Smooth muscle cell (in vitro differentiated cells): ENCODE results near the gene NNMT. TPM values are rescaled to one million over a fixed set of nuclear protein-coding genes. Genes with fewer than 3 reads are reported as not detected.

ENCODE experiments used
- DNase-seq: peaks from one replicate; lab custom pipeline; 2025; ENCODE audit not compliant: unreplicated experiment; lab: John Stamatoyannopoulos, UW
- H2AFZ ChIP-seq: fragments of 200-600 bp; sonication (generic); 2 replicates; pipeline ENCODE4 v1.6.0; 2016; ENCODE audit warnings: antibody characterized with exemption, low read depth, mild to moderate bottlenecking
- H3F3A ChIP-seq: fragments of 200-600 bp; sonication (generic); 2 replicates; pipeline ENCODE4 v1.6.0; 2017; ENCODE audit warnings: antibody characterized with exemption, low read depth
- H3K27ac ChIP-seq: fragments of 200-600 bp; sonication (generic); 2 replicates; pipeline ENCODE4 v1.5.1; 2016; ENCODE audit warnings: low read depth, mild to moderate bottlenecking
- H3K27me3 ChIP-seq: fragments of 200-600 bp; sonication (generic); 2 replicates; pipeline ENCODE4 v1.6.1; 2016; ENCODE audit warnings: low read depth, mild to moderate bottlenecking
- H3K36me3 ChIP-seq: fragments of 200-600 bp; sonication (generic); 2 replicates; pipeline ENCODE4 v1.5.1; 2016; ENCODE audit warnings: low read depth
- H3K4me1 ChIP-seq: fragments of 200-600 bp; sonication (generic); 2 replicates; pipeline ENCODE4 v1.5.1; 2016; ENCODE audit warnings: low read depth
- H3K4me2 ChIP-seq: fragments of 200-600 bp; sonication (generic); 2 replicates; pipeline ENCODE4 v1.6.0; 2016; ENCODE audit warnings: mild to moderate bottlenecking
- H3K4me3 ChIP-seq: fragments of 200-600 bp; sonication (generic); 2 replicates; pipeline ENCODE4 v1.5.1; 2016; ENCODE audit warnings: mild to moderate bottlenecking
- H3K79me2 ChIP-seq: fragments of 200-600 bp; sonication (generic); 2 replicates; pipeline ENCODE4 v1.6.0; 2016; ENCODE audit warnings: low read depth, mild to moderate bottlenecking
- H3K9ac ChIP-seq: fragments of 200-600 bp; sonication (generic); 2 replicates; pipeline ENCODE4 v1.6.0; 2016; ENCODE audit warnings: low read depth
- H3K9me3 ChIP-seq: fragments of 200-600 bp; sonication (generic); replicated peaks from 2 replicates; pipeline ENCODE4 v1.5.1; 2016; ENCODE audit warnings: low read depth
- H4K20me1 ChIP-seq: fragments of 200-600 bp; sonication (generic); 2 replicates; pipeline ENCODE4 v1.6.0; 2016; ENCODE audit warnings: low read depth
- CTCF ChIP-seq: fragments of 200-600 bp; sonication (generic); IDR thresholded peaks from 2 replicates; pipeline ENCODE4 v1.5.1; 2017; ENCODE audit warnings: borderline replicate concordance, mild to moderate bottlenecking, antibody characterized with exemption; ENCODE audit not compliant: insufficient read depth, poor library complexity, severe bottlenecking
- WGBS: methylation state at CpG from one replicate; pipeline ENCODE4 v1.1.7; 2016; ENCODE audit warnings: low lambda C conversion rate; 5-methylcytosine and 5-hydroxymethylcytosine counted together
- polyA plus RNA-seq: library from polyadenylated mRNA; unstranded; fragments of >200 nt; fragmentation: Nextera tagmentation; extraction: Ambion mirVana; gene quantifications from 2 replicates; pipeline ENCODE4 v1.2.1, GENCODE V29; 2016
- total RNA-seq: library from RNA; depleted of rRNA; stranded (reverse); fragments of >200 nt; gene quantifications from 2 replicates; pipeline ENCODE4 v1.2.3, GENCODE V29; 2014

The NNMT gene
- total and polyA plus RNA-seq, 2 experiments from 2014 or later = 397 to 814 TPM

- Histone ChIP-seq H3F3A (no peaks in the 10 kb centered on the region), H3K36me3 (no peaks in the 10 kb centered on the region), H3K27ac (no peak overlapping the region), H2AFZ (peak overlapping the region; percentile 57), H3K9ac (no peak overlapping the region), H3K4me1 (no peaks in the 10 kb centered on the region), H3K4me3 (no peak overlapping the region), H3K4me2 (no peak overlapping the region), H4K20me1 (no peaks in the 10 kb centered on the region), H3K79me2 (no peaks in the 10 kb centered on the region), H3K27me3 (peaks cover 10% of the 10 kb centered on the region), H3K9me3 (no peaks in the 10 kb centered on the region)
- no peak for DNase-seq
- TF ChIP-seq CTCF = no peak
- WGBS = 91% methylated on average over 1 of the region's 1 CpG
Measured at GRCh38 chr11:114281388-114281956, 14.7 kb upstream of the NNMT start.

- no peaks in the 10 kb centered on the region for H3F3A ChIP-seq
- H3K4me2 ChIP-seq = no peak overlapping the region
- no peak overlapping the region for H3K27ac ChIP-seq
- H3K4me3 ChIP-seq = no peak overlapping the region
- TF ChIP-seq CTCF = no peak
- H4K20me1 ChIP-seq = no peaks in the 10 kb centered on the region
- no peaks in the 10 kb centered on the region for H3K4me1 ChIP-seq
- no peaks in the 10 kb centered on the region for H3K36me3 ChIP-seq
- no peak overlapping the region for H2AFZ ChIP-seq
- no peaks in the 10 kb centered on the region for H3K79me2 ChIP-seq
- no peak overlapping the region for H3K9ac ChIP-seq
- H3K27me3 ChIP-seq = peaks cover 1% of the 10 kb centered on the region
- no peak for DNase-seq
- no peaks in the 10 kb centered on the region for H3K9me3 ChIP-seq
- WGBS = 59% methylated on average over 3 of the region's 3 CpGs
Measured at GRCh38 chr11:114282488-114282887, 13.7 kb upstream of the NNMT start.

GRCh38 chr11:114283422-114283821, 12.8 kb upstream of the NNMT start:
- Histone ChIP-seq H3K9me3 (no peaks in the 10 kb centered on the region), H3K4me1 (no peaks in the 10 kb centered on the region), H3K27me3 (no peaks in the 10 kb centered on the region), H2AFZ (no peak overlapping the region), H3F3A (no peaks in the 10 kb centered on the region), H3K4me3 (no peak overlapping the region), H3K36me3 (no peaks in the 10 kb centered on the region), H4K20me1 (no peaks in the 10 kb centered on the region), H3K27ac (no peak overlapping the region), H3K79me2 (no peaks in the 10 kb centered on the region), H3K4me2 (no peak overlapping the region), H3K9ac (no peak overlapping the region)
- WGBS = 93% methylated on average over 3 of the region's 3 CpGs
- TF ChIP-seq CTCF = no peak
- DNase-seq = no peak

- H3K79me2 ChIP-seq = no peaks in the 10 kb centered on the region
- no peak for DNase-seq
- H3F3A ChIP-seq = no peaks in the 10 kb centered on the region
- no peak overlapping the region for H3K9ac ChIP-seq
- H3K4me1 ChIP-seq = no peaks in the 10 kb centered on the region
- WGBS = 86% methylated on average over 2 of the region's 2 CpGs
- H3K9me3 ChIP-seq = no peaks in the 10 kb centered on the region
- no peak overlapping the region for H2AFZ ChIP-seq
- H3K27ac ChIP-seq = no peak overlapping the region
- TF ChIP-seq CTCF = no peak
- no peaks in the 10 kb centered on the region for H3K27me3 ChIP-seq
- no peaks in the 10 kb centered on the region for H3K36me3 ChIP-seq
- H3K4me2 ChIP-seq = no peak overlapping the region
- no peak overlapping the region for H3K4me3 ChIP-seq
- no peaks in the 10 kb centered on the region for H4K20me1 ChIP-seq
Measured at GRCh38 chr11:114284021-114284420, 12.2 kb upstream of the NNMT start.
